Right lobe of liver (tissue), 6 donors: ENCODE data around the gene DOK5. TPM values are rescaled to one million over a fixed set of nuclear protein-coding genes. Genes with fewer than 3 reads are reported as not detected.

Experiments
- ATAC-seq, 4 donors: fragments of 200-7000 bp; cut with Tn5 transposase; one replicate each; pipeline ENCODE4 v1.9.1; 2020; ENCODE audit warnings: mild to moderate bottlenecking in 4 of 4, moderate library complexity in 4 of 4
- DNase-seq, 3 donors: peaks; one replicate each; pipeline ENCODE4 v3.0.0-alpha.2; 2020
- H3K27ac ChIP-seq, 3 donors: fragments of 200-600 bp; one replicate each; pipeline ENCODE4 v1.8.0; 2022
- H3K27me3 ChIP-seq, 2 donors: fragments of 200-600 bp; one replicate each; pipeline ENCODE4 v1.8.0; 2022
- H3K36me3 ChIP-seq, 4 donors: fragments of 200-600 bp; sonication (generic) in 1 of 4; one replicate each; pipeline versions ENCODE4 v1.5.1 to v1.8.0; 2017 to 2022; ENCODE audit warnings: control low read depth in 1 of 4
- H3K4me1 ChIP-seq, 4 donors: fragments of 200-600 bp; sonication (generic) in 1 of 4; one replicate each; pipeline versions ENCODE4 v1.5.1 to v1.8.0; 2017 to 2022; ENCODE audit warnings: control low read depth in 1 of 4
- H3K4me3 ChIP-seq, 3 donors: fragments of 200-600 bp; one replicate each; pipeline ENCODE4 v1.8.0; 2022
- H3K9me3 ChIP-seq, 4 donors: fragments of 200-600 bp; sonication (generic) in 1 of 4; one replicate each; pipeline versions ENCODE4 v1.5.1 to v1.8.0; 2017 to 2022; ENCODE audit warnings: control low read depth in 1 of 4
- CTCF ChIP-seq, 4 donors: fragments of 200-600 bp in 3 of 4; fragments of 450-650 bp in 1 of 4; IDR thresholded peaks; one replicate each; pipeline versions ENCODE4 v1.5.1 to v1.8.0; 2016 to 2022; ENCODE audit warnings: antibody characterized with exemption in 4 of 4, mild to moderate bottlenecking in 2 of 4
- POLR2A ChIP-seq: fragments of 450-650 bp; IDR thresholded peaks from one replicate; pipeline ENCODE4 v1.6.1; 2017; ENCODE audit warnings: antibody characterized with exemption, mild to moderate bottlenecking
- WGBS: methylation state at CpG from one replicate; pipeline ENCODE4 v1.1.6; 2018; ENCODE audit warnings: low coverage, low lambda C conversion rate; ENCODE audit not compliant: insufficient coverage; ENCODE audit errors: missing lambda C conversion rate; 5-methylcytosine and 5-hydroxymethylcytosine counted together
- intact Hi-C, 2 donors: fragments of 100-400 bp; cut with DNase I; formaldehyde crosslinking; loops; one replicate each; pipeline versions ENCODE4 v1.11.2 to v1.14.1; 2022
- total RNA-seq, 6 experiments: library from RNA; depleted of rRNA in 2 of 6; stranded (reverse); fragments of >200 nt in 2 of 6; fragmentation: NEBNext Ultra II Directional in 3 of 6; extraction: Animal tissue kit (Norgen Biotek cat#: 25700) in 3 of 6; gene quantifications; one replicate each; pipeline versions ENCODE4 v1.1.0 to v1.2.4, GENCODE V29; 2016 to 2023
- donor health status: DM: no; HTN: yes; CAD: no.
- donor health status: DM: no; HTN: no; CAD: no.
- donor health status: DM: no; HTN: no; CAD: no.
- donor health status: DM: no; HTN: yes; CAD: no.
- donor health status: DM: no; HTN: yes; CAD: no.

Gene DOK5
- total RNA-seq, 6 experiments from 2014 or later: 0.43 to 0.69 TPM; not detected in 4

- DNase-seq: no peak
- 45% methylated on average over 4 of the region's 4 CpGs for WGBS
- Histone ChIP-seq H3K27ac (no peak overlapping the region), H3K4me1 (no peaks in the 10 kb centered on the region), H3K9me3 (no peaks in the 10 kb centered on the region), H3K36me3 (no peaks in the 10 kb centered on the region), H3K4me3 (no peak overlapping the region), H3K27me3 (peaks cover 0 to 22% of the 10 kb centered on the region in 2 donors)
- no peak for ATAC-seq
- intact Hi-C loops: no loop called here
- TF ChIP-seq CTCF (IDR thresholded peaks at IDR 0.05) (no peak), POLR2A (no peak)
Measured at GRCh38 chr20:54481442-54481841, 6.0 kb downstream of the DOK5 start.

- intact Hi-C loops: no loop called here
- Histone ChIP-seq H3K4me1 (no peaks in the 10 kb centered on the region), H3K36me3 (no peaks in the 10 kb centered on the region), H3K27me3 (no peaks in the 10 kb centered on the region), H3K27ac (no peak overlapping the region), H3K9me3 (no peaks in the 10 kb centered on the region), H3K4me3 (no peak overlapping the region)
- no peak for DNase-seq
- ATAC-seq: no peak
- TF ChIP-seq POLR2A (no peak), CTCF (IDR thresholded peaks at IDR 0.05) (no peak)
- 56% methylated on average over 8 of the region's 8 CpGs for WGBS
Measured at GRCh38 chr20:54485631-54486030, 10.2 kb downstream of the DOK5 start.

GRCh38 chr20:54486585-54486984, 11.2 kb downstream of the DOK5 start:
- H3K4me1 ChIP-seq: no peaks in the 10 kb centered on the region
- H3K27me3 ChIP-seq: no peaks in the 10 kb centered on the region
- no peak overlapping the region for H3K4me3 ChIP-seq
- no peaks in the 10 kb centered on the region for H3K9me3 ChIP-seq
- TF ChIP-seq CTCF (IDR thresholded peaks at IDR 0.05) (no peak), POLR2A (no peak)
- no peak for DNase-seq
- 40% methylated on average over 4 of the region's 4 CpGs for WGBS
- no peaks in the 10 kb centered on the region for H3K36me3 ChIP-seq
- intact Hi-C loops: no loop called here
- no peak for ATAC-seq
- H3K27ac ChIP-seq: no peak overlapping the region

GRCh38 chr20:54488442-54488841, 13.0 kb downstream of the DOK5 start:
- no peak for DNase-seq
- Histone ChIP-seq H3K36me3 (no peaks in the 10 kb centered on the region), H3K4me1 (no peaks in the 10 kb centered on the region), H3K27ac (no peak overlapping the region), H3K9me3 (no peaks in the 10 kb centered on the region), H3K4me3 (no peak overlapping the region), H3K27me3 (no peaks in the 10 kb centered on the region)
- WGBS: 51% methylated on average over 2 of the region's 2 CpGs
- TF ChIP-seq CTCF (IDR thresholded peaks at IDR 0.05): no peak
- no peak for TF ChIP-seq POLR2A
- intact Hi-C loops: no loop called here
- no peak for ATAC-seq

- no peak for TF ChIP-seq CTCF (IDR thresholded peaks at IDR 0.05)
- TF ChIP-seq POLR2A: no peak
Measured at GRCh38 chr20:54491506-54491905, 16.1 kb downstream of the DOK5 start.

More at GRCh38 chr20:54491506-54491905, 16.1 kb downstream of the DOK5 start:
- Histone ChIP-seq H3K36me3 (no peaks in the 10 kb centered on the region), H3K4me3 (no peak overlapping the region), H3K4me1 (no peaks in the 10 kb centered on the region), H3K27ac (no peak overlapping the region), H3K9me3 (no peaks in the 10 kb centered on the region), H3K27me3 (no peaks in the 10 kb centered on the region)
- DNase-seq (no peak), ATAC-seq (no peak)
- intact Hi-C loops: no loop called here
- 74% methylated on average over 7 of the region's 7 CpGs for WGBS
